ENCODE data around the gene PLA2G12B.
"Not testable (repeated sequence)": the region's sequence is repeated elsewhere in the genome, so short reads cannot be mapped to it uniquely, and the experiment has no call there.

The PLA2G12B gene, protein sequence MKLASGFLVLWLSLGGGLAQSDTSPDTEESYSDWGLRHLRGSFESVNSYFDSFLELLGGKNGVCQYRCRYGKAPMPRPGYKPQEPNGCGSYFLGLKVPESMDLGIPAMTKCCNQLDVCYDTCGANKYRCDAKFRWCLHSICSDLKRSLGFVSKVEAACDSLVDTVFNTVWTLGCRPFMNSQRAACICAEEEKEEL

DNA sequence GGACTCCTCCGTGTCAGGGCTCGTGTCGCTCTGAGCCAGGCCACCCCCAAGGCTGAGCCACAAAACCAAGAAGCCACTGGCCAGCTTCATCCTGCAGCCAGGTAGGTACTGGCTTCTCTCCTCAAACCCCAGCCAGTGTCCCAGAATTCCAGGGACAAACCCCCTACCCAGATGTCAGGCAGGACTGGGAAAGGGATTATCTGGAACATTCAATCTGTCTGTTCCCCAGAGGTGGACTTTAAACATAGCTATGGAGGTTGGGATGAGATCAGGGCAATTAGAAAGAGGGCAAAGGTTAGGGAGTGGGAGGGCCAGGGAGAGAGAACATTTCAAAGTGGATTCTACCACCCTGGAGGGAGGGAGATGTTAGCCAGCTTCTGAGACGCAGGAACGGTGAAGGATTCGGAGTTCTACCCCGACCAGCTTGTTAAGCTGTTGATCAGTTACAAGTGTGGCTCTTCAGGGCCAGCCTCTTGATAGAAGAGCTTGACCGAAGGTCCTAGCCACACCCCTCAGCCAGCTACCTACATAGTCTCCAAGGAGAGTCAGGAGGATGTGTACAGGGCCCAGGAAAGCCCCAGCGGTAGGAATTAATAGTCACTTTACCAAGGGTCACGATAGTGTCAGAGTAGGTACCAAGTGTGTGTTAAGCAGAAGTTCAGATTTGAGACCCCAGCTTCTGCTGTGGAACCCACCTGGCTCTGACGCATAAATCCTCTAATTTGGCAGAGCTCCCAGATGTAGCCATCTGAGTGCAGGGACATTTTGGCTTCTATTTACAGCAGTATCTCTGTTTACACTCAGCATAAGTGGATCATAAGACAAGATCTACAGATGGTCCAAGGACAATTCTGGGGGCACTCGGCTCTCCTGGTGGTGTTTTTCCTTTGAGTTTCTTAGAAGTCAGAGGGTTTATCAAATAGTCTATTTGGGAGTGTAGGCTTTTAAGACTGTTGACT, at the start of gene PLA2G12B:
Gene PLA2G12B, minus strand, starts transcription at position 211 of the 959 bp plus-strand sequence. Its CDS starts 121 bp downstream, at position 90.
- no peak for DNase-seq (ENCODE audit: low read depth)

DNA sequence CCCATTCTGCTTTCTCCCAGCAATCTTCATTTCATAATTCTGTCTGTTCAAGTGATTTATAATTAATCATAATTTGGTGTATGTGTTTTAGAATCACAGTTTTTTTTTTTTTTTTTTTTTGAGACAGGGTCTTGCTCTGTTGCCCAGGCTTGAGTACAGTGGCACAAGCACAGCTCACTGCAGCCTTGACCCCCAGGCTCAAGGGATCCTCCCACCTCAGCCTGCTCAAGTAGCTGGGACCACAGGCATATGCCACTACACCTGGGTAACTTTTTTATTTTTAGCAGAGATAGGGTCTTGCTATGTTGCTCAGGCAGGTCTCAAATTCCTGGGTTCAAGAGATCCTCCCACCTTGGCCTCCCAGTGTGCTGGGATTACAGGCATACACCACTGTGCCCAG, 49.2 kb upstream of the PLA2G12B start:
- no peak for DNase-seq (ENCODE audit: low read depth)

DNA sequence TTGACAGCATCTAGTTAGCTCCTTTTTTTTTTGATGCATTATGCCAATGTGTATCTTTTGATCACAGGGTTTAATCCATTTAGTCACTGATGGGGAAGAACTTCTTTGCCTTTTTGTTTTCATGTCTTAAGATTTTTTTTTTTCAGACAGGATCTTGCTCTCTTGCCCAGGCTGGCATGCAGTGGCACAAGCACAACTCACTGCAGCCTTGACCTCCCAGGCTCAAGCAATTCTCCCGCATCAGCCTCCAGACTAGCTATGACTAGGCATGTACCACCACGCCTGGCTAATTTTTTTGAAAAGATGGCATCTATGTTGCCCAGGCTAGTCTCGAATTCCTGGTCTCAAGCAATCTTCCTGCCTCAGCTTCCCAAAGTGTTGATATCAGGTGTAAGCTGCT, 46.4 kb upstream of the PLA2G12B start:
- no peak for DNase-seq (ENCODE audit: low read depth)

DNA sequence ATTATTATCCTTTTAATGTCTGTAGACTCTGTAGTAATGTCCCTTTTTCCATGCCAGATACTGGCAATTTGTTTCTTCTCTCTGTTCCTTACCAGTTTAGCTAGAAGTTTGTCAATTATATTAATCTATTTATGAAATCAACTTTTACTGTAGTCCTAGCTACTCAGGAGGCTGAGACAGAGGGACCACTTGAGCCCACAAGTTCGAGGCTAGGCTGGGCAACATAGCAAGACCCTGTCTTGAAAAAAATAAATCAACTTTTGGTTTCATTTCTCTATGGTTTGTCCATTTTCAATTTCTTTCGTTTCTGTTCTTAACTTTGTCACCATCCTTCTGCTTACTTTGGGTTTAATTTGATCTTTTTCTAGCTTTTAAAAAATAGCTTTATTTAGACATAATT, 42.5 kb upstream of the PLA2G12B start:
- no peak for DNase-seq (ENCODE audit: low read depth)

DNA sequence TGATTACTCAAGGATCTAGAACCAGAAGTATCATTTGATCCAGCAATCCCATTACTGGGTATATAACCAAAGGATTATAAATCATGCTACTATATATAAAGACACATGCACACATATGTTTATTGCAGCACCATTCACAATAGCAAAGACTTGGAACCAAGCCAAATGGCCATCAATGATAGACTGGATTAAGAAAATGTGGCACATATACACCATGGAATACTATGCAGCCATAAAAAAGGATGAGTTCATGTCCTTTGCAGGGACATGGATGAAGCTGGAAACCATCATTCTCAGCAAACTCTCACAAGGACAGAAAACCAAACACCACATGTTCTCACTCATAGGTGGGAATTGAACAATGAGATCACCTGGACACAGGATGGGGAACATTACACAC, 40.9 kb upstream of the PLA2G12B start:
- not testable (repeated sequence) for DNase-seq (ENCODE audit: low read depth)

DNA sequence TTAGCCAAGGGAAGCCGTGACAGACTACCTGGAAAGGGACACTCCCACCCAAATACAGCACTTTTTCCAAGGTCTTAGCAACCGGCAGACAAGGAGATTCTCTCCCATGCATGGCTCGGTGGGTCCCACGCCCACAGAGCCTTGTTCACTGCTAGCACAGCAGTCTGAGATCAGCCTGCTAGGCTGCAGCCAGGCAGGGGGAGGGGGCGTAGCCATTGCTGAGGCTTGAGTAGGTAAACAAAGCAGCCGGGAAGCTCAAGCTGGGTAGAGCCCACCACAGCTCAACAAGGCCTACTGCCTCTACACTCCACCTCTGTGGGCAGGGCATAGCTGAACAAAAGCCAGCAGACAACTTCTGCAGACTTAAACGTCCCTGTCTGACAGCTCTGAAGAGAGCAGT, 35.2 kb upstream of the PLA2G12B start:
- DNase-seq (ENCODE audit: low read depth): not testable (repeated sequence)

DNA sequence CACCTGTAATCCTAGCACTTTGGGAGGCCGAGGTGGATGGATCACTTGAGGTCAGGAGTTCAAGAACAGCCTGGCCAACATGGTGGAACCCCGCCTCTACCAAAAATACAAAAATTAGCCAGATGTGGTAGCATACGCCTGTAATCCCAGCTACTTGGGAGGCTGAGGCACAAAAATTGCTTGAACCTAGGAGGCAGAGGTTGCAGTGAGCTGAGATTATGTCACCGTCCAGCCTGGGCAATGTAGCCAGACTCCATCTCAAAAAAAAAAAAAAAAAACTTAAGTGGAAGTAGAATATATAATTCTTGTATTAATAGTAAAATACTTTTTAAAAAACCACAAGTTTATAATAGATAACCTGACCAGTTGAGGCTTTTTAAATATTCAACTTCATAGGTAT, 30.0 kb upstream of the PLA2G12B start:
- not testable (repeated sequence) for DNase-seq (ENCODE audit: low read depth)

DNA sequence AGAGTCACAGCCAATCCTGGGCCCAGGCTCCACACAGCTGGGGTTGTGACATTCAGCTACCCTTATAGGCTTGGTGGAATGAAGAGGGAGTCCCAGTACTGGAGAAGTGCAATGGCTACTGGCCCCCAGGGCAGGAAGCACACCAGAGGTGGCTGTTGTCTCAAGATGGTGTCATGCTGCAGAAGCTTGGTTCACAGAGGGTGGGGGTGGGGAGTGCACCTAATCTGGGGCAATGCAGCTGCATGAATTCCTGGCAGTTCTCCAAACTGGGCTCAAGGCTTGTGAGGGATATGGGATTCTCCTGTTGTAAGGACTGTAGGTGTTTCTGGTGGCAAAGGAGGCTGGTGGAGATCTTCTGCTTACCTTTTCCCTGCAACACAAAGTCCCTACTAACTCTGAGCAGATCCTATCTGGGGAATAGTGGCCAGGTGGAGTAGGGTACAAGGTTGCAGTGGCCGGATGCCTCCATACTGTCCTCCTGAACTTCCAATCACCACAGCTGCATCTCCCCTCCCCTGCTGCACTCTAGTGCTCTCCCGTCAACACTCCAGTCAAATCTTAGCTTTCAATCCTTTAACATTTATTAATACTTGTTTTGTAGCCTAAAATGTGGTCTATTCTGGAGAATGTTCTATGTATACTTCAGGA, 27.4 kb upstream of the PLA2G12B start:
- DNase-seq (ENCODE audit: low read depth): no peak

DNA sequence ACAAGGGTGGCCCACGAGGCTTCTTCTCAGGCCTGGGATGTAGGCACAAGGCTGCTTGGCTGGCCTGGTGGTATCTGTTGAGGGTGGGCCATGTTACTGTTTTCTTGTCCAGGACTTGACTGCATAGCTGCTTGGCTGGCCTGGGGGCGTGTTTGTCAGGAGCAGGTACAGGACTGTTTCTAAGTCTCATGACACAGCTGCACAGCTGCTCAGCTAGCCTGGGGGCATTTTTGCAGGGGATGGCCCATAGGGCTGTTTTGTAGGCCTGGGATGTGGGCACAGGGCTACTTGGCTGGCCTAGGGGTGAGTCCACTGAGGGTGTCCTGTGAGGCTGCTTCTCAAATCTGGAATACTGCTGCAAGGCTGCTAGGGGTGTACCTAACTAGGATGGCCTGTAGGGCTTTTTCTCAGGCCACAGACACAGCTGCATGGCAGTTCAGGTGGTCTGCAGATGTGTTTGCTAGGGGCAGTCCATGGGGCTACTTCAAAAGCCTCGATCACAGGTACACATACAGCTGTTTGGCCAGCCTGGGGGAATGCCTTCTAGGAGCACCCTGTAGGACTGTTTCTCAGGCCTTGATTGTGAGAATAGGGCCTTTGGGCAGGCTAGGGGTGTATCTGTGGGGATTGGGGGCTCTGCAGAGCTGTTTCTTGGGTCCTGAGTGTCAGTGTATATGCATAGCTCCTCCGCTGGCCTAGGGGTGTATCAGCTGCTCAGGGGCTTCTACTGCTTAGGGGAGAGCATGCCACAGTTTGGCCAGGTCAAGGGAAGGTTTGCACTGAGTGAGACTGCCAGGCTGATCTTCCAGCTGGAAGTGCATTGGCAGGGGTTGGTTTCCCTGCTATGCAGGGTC, 26.6 kb upstream of the PLA2G12B start:
- no peak for DNase-seq (ENCODE audit: low read depth)

DNA sequence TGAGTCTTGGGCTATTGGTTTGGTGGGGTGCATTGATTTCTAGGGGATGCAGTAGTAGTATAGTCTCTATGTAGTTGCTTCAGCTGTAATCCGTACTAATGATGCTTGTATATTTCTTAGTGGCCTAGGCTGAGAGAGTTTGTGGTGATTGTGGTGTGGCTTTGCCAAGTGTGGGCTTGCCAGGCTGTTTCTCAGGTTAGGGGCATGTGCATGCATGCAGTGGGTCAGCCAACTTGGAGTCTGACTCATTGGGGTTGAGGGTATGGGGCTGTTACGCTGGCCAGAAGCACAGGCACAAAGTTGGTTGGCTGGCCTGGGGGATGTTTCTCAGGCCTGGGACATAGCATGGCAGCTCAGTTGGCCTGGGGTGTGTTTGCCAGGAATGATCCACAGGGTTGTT, 25.7 kb upstream of the PLA2G12B start:
- DNase-seq (ENCODE audit: low read depth): no peak

DNA sequence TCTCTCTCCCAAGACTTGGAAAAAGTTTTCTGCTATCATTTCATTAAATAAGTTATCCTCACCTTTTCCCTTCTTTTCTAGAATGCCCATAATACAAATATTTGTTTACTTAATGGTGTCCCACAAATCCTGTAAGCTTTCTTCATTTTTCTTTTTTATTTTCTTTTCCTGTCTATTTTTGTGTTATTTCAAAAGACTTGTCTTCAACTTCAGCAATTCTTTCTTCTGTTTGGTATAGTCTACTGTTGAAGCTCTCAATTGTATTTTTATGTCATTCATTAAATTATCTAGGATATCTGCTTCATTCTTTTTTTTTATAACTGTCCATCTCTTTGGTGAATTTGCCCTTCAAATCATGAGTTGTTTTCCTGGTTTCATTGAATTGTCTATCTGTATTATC, 25.1 kb upstream of the PLA2G12B start:
- no peak for DNase-seq (ENCODE audit: low read depth)

DNA sequence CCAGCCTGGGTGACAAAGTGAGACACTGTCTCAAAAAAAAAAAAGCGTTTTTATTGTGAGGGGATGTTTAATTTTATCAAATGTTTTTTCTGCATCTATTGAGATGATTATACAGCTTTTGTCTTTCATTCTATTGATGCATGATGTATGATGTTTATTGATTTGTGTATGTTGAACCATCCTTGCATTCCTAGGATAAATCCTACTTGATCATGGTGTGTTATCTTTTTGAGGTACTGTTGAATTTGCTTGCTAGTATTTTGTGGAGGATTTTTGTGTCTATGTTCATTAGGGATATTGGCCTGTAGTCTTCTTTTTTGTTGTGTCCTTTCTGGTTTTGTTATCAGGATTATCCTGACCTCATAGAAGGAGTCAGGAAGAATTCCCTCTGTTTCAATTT, 22.3 kb upstream of the PLA2G12B start:
- no peak for DNase-seq (ENCODE audit: low read depth)

DNA sequence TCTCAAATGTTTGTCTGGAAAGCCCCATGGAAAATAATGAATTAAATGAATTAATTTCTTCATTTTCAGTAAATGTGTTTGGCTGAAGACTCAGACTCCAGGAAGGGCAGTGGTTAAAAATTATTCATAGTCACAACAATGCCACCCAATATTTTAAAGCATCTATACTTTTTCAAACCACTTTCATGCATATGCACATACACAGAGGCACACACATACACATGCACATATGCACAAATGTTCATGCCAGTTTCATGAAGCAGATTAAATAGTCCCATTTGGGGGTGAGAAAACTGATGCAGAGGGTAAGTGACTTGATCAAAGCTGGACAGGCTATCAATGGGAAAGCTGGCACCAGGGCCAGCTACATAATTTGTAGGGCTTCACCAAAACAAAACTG, 1.4 kb upstream of the PLA2G12B start:
- no peak for DNase-seq (ENCODE audit: low read depth)

DNA sequence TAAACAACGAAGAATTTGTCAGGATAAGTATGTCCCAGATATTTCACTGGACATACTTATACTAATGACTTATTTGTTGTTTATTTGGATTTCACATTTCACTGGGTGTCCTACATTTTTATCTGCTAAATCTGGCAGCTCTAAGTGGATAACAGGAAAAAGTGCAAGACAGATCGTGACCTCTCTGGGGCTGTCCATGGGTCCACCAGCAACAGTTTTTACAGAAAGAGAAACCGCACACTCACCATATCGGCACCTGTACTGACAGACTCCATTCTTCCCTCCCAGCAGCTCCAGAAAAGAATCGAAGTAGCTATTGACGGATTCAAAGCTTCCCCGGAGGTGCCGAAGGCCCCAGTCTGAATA, 393 bp downstream of the PLA2G12B start:
- DNase-seq (ENCODE audit: low read depth): no peak

DNA sequence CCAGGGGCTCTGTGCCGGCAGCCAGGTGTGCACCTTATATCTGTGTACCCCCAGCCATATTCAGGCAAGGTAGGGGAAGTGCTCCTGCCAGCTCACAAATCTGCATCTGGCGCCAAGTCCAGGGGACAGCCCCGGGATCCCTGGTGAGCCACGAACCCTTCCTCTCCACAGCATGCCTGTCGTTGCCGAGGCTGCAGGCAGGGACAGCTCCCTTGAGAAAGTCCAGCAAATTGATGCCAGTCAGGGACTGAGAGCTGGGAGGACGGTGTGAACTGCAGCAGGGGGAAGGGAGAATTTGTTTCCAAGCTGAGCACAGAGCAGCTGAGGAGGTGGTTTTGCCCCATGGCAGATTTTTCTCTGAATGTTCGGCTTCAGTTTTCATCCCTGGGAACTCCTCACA, 919 bp downstream of the PLA2G12B start:
- no peak for DNase-seq (ENCODE audit: low read depth)

DNA sequence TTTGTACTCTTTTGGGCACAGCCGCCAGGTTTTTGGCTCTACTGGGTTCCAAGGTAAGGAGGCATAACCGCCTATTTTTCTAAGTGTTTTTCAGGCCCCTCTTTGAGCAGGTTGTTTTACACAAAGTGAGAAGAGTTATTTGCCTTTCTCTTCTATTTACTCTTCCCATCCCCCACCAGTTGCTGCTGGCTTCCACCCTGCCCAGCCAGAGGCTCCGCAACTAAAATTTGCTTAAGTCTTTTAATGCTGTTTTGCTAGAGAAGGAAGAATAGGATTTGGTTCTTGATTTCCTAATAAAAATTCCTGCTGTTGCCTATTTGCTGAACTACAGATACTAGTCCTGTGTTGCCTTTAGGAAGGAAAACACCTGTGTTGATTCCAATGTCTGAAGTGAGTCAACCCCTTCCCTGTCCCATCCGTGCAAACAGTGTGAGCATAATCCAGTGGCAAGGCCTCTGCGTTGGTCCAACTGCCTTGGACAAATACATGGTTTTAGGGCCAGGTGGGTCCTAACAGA, 1.9 kb downstream of the PLA2G12B start:
- DNase-seq (ENCODE audit: low read depth): no peak

DNA sequence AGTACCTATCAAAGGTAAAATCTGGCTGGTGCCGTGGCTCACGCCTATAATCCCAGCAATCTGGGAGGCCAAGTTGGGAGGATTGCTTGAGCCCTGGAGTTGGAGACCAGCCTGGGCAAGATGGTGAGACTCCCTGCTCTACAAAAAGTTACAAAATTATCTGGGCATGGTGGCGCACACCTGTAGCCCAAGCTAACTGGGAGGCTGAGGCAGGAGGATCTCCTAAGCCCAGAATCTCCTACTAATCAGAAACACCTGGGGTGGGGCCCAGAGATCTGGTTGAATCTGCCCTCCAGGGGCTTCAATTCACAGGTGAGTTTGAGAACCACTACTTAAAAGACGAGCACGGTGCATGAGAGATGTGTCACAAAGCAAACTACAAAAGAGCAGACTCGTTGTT, 2.4 kb downstream of the PLA2G12B start:
- no peak for DNase-seq (ENCODE audit: low read depth)

DNA sequence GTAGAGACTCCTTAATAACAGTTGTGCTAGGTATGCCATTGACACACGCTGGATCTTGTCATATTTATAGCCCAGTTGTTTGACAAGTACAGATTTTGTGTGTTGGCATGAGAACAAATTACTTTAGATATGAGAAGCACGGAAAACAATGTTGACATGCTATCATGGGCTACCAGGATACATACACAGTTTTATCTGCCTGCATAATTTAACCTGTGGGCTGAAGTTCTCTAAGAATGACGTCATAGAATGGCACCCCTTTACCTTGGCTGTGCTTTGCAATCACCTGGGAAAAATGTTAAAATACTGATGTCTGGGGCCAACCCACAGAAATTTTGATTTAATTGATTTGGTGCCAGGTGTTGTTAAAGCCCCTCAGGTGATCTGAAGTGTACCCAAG, 2.8 kb downstream of the PLA2G12B start:
- DNase-seq (ENCODE audit: low read depth): no peak

DNA sequence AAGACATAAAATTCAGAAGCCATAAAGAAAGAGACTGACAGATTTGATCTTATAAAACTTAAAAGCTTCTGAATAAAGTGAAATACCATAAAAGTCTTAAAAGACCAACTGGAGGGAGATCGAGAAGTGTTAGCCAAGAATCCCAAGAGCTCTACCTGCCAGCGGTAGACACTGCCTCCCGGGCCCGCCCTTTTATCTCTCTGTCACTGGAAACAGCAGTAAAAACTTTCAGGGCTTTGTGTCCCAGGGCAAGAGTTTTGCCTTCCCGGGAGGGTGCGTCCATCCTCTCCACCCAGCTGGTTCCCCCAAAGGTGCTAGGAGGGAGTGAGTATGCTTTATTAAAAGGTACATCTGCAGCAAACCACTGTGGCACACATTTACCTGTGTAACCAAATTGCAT, 5.8 kb downstream of the PLA2G12B start:
- no peak for DNase-seq (ENCODE audit: low read depth)

DNA sequence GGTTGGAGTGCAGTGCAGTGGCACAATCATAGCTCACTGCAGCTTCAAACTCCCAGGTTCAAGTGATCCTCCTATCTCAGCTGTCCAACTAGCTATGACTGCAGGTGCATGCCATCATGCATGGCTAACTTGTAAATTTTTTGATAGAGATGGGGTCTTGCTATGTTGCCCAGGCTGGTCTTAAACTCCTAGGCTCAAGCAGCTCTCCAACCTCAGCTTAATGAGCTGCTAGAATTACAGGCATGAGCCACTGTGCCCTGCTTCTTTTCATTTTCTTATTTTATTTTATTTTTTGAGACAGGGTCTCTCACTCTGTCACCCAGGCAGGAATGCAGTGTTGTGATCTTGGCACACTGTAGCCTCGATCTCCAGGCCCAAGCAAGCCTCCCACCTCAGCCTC, 7.6 kb downstream of the PLA2G12B start:
- no peak for DNase-seq (ENCODE audit: low read depth)

DNA sequence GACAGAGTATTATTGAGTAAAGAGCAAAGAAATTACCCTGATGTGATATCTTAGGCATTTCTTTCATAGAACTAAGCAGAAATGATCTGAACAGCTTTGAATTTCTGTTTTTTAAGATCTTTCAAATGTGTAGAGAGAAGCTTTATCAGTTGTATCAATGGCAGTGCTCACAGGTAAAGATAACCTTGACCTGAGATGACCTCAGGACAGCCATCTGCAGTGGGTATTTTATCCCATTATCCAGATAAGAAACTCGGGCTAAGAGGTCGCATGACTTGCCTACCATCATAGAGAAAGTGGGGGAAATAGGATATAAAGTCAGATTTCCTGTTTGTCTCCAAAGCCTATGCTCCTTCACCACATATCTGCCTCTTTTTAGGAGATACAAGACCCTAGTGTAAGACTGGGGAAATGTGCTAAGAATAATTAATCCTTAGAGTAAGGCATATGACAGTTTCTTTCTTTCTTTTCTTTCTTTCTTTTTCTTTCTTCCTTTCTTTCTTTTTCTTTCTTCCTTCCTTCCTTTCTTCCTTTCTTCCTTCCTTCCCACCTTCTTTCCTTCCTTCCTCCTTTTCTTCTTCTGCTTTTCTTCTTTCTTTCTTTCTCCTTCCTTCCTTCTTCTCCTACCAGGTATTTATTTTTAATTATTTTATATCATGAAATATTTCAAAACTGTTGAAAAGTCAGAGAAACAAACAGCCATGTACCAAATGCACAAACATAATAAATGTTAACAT, 10.9 kb downstream of the PLA2G12B start:
- no peak for DNase-seq (ENCODE audit: low read depth)
